Left ventricle myocardium superior (tissue), 1 donor: ENCODE data around the gene SLCO1A2. TPM values are rescaled to one million over a fixed set of nuclear protein-coding genes. Genes with fewer than 3 reads are reported as not detected.

Experiments
- ATAC-seq: fragments of 200-7000 bp; cut with Tn5 transposase; one replicate; pipeline ENCODE4 v1.9.1; 2020; ENCODE audit warnings: mild to moderate bottlenecking, moderate library complexity
- DNase-seq: peaks from one replicate; pipeline ENCODE4 v3.0.0-alpha.2; 2020
- intact Hi-C: fragments of 100-400 bp; cut with micrococcal nuclease; formaldehyde crosslinking; loops from one replicate; pipeline ENCODE4 v1.11.0; 2022
- total RNA-seq: library from RNA; stranded (reverse); fragmentation: NEBNext Ultra II Directional; extraction: Animal tissue kit (Norgen Biotek cat#: 25700); gene quantifications from one replicate; pipeline ENCODE4 v1.2.1, GENCODE V29; 2021
- donor health status: DM: no; HTN: yes; CAD: no; lungs with severe emphysema.

Gene SLCO1A2
- total RNA-seq, 1 donor from 2014 or later = not detected

DNA sequence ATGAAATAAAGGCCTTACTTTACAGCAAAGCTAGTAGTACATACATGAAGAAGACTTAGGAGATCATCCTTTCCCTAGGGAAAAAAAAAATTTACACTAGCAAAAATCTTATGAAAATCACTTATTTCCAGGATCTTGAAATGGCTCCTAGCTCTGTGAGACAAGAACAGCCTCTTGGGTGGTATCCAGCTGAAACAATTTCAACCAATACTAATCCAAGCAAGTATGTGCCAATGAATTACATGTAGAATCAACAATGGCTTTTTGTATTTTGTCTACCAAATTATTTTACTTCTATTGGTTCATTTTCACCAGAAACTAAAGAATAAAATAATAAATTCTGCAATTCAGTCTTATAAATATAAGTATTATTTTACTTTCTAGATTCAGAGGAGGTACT is 2.7 kb upstream of the SLCO1A2 start:
- DNase-seq (no peak), ATAC-seq (no peak)
- intact Hi-C loops = no loop called here

GRCh38 chr12:21336656-21337055 is 1.9 kb upstream of the SLCO1A2 start:
- intact Hi-C loops = no loop called here
- ATAC-seq (no peak), DNase-seq (no peak)

GRCh38 chr12:21330682-21331253 is 3.9 kb downstream of the SLCO1A2 start:
- ATAC-seq = no peak
- no peak for DNase-seq
- intact Hi-C loops = no loop called here

DNA sequence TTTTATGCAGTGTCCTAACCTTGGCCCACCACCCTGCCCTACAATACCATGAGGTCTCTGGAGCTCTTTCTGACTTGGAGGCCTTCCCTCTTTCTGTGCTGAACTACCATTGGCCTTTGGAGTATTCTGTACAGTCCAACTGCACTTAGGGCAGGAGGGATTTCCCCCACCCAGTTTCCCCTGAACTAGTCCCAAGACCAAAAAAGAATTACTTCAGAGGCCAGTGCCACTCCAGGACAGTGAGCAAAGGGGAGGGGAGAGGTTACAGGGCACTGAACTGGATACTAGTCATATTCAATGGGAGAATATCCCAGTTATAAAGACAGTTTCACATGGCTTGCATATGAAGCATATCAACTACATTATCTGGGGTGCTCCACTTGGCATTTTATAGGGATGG is 6.1 kb downstream of the SLCO1A2 start:
- intact Hi-C loops = no loop called here
- DNase-seq (no peak), ATAC-seq (no peak)

DNA sequence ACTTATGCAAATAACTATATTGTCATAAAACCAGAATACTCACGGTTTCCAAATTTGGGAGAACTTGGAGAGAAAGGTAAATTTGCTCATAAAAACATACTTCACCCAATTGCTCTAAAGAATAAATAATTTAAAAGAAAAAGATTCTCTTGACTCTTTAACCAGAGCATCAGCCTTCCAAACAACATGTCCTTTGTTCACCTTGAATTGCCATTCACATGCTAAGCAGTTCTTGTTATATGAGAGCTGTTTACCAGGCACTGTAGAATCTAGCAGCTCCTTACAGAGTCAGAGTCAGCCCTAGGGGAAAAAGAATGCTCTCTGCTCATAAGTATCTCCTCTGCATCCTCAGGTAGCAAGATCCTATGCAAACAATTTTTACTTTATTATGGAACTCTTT is 10.2 kb downstream of the SLCO1A2 start:
- intact Hi-C loops = no loop called here
- DNase-seq = no peak
- no peak for ATAC-seq

DNA sequence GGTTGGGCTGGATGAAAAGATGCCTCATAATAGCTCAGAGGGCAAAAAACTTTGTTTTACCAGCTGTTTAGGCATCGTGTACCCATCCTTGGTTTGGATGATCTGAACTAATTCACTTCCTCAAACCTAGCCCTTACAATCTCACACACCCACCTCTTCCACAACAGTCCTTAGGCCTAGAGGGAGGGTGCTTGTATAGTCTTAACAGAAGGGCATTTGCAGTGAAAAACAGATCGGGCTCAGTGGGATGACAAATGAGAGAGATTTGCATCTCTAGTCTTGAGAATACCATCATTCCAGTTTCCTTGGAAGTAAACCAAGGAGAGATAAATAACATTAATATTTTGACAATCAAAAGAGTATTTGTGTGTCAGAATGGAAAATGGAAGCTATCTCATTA is 11.0 kb downstream of the SLCO1A2 start:
- intact Hi-C loops = no loop called here
- ATAC-seq = no peak

DNA sequence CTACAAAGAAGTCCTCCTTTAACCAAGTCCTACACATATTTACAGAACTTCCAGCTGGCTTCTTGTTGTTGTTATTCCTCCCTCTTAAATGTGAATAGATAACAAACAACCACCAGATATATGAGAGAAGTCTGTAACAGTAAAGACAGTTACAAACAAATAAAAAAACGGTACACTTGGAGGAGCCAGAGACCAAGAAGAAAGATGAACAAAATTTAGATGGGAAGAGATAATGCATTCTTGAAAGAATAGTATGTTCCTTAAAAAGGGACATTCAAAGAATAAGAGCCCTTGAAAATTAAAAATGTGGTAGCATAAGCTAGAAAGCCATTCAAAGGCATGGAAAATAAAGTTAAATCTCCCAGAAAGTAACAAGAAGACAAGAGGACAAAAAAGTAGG is 25.9 kb downstream of the SLCO1A2 start:
- ATAC-seq (no peak), DNase-seq (no peak)
- intact Hi-C loops = no loop called here

More for the DNA sequence above, 11.0 kb downstream of the SLCO1A2 start:
- no peak for DNase-seq

DNA sequence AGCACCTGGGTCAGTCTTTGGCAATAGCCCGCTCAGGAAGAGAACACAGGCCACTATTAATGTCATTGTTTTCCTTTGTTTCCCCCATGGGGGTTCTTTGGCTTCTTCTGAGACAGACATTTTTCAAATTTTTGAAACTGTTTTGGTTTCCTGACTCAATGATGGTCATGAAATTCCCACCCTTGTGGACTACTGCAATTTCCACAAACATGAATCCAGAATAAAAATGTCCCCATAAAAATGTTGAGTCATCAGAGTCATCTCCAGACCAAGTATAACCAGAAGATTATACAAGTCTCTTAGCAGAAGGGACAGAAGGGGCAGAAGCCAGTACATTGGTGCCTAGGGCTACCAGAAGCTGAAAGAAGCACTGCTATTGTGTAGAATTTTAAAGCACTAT is 29.1 kb downstream of the SLCO1A2 start:
- no peak for DNase-seq
- intact Hi-C loops = no loop called here
- no peak for ATAC-seq

- ATAC-seq (no peak), DNase-seq (no peak)
- intact Hi-C loops = no loop called here
These were observed 34.1 kb downstream of the SLCO1A2 start for GRCh38 chr12:21300632-21301031.

DNA sequence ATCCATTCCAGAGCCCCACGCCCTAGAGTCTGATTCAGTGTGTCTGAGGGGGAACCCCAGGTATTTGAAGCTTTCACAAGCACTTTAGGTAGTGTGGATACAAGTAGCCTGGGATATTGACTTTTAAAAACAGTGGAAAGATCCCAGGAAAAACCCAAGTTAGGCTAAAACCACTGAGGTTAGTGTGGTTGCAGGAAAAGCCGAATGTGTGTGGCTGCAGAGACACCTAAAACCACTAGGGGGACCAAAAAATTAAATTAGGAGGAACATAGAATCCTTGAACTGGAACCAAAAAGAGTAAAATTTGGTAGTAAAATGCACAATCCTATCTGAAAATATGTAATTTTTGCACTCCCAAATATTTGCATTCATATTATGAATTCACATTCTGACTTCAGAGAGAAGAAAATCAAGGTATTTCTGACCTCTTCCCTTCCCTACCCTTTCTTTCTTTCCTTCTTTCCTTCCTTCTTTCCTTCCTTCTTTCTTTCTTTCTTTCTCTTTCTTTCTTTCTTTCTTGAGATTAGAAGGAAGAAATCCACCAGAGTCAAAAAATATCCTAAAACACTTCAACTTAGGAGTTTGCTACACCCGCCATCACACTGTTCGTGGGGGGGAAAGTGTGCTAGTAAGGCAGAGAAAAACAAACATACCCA is 37.8 kb downstream of the SLCO1A2 start:
- DNase-seq (no peak), ATAC-seq (no peak)
- intact Hi-C loops = no loop called here

- ATAC-seq = no peak
- intact Hi-C loops = no loop called here
These were observed 38.4 kb downstream of the SLCO1A2 start for GRCh38 chr12:21296348-21296747.

GRCh38 chr12:21294176-21294575 is 40.5 kb downstream of the SLCO1A2 start:
- DNase-seq (no peak), ATAC-seq (no peak)
- intact Hi-C loops = no loop called here

More at GRCh38 chr12:21296348-21296747, 38.4 kb downstream of the SLCO1A2 start:
- no peak for DNase-seq

DNA sequence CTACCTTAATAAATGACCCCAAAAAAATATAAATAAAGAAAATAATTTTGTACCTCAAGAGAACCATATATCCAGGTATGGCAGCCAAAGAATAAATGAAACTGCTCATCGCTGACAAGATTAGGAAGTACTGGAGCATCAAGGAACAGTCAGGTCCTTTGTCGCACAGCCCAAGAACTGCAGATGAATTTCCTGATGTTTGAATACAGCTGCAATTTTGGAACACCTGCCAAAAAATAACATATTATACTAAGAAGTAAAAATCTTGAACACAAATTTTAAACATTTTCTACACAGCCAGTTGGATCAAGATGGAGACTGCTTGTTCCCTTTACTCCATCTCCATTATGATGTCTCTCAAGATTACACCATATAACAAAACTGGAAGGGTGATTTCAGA is 42.6 kb downstream of the SLCO1A2 start:
- ATAC-seq (no peak), DNase-seq (no peak)
- intact Hi-C loops = no loop called here

DNA sequence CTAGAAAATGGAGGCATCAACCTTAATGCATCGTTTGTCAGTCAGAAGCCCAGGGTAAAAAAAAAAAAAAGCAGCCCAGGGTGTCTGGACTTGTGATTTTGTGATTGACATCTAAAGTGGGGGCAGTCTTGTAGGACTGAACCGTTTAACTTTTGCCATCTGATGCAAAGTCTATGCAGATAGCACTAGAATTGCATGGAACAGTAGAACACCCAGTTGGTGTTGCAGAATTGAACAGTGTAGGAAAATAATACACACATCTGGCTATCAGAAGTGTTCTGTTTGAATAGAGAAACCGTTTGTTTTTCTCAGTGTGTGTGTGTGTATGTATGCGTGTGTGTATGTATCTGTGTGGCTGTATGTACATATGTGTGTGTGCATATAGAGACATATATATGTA is 45.0 kb downstream of the SLCO1A2 start:
- ATAC-seq (no peak), DNase-seq (no peak)
- intact Hi-C loops = no loop called here

GRCh38 chr12:21276826-21277225 is 57.9 kb downstream of the SLCO1A2 start:
- intact Hi-C loops = no loop called here
- no peak for ATAC-seq
- no peak for DNase-seq

GRCh38 chr12:21265932-21266331 is 68.8 kb downstream of the SLCO1A2 start:
- no peak for ATAC-seq
- intact Hi-C loops = no loop called here

DNA sequence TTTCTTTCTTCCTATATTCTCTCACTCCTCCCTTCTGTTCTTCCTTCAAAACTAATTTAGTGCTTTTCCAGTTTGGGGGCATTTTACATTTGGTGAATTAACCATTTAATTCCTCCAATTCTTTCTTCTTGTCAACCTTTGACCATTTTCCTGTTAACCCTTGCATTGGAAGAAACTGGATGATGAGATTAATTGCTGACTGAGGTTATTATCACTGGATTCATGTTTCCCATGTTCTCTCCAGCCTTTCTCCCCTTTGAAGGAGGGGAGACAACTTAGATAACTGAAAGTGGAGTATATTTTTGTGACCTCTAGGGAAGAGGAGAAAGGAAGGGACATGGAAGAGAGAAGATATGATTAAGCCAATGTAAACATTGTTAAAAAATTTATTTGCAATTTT is 70.5 kb downstream of the SLCO1A2 start:
- intact Hi-C loops = no loop called here
- DNase-seq (no peak), ATAC-seq (no peak)

More at GRCh38 chr12:21265932-21266331, 68.8 kb downstream of the SLCO1A2 start:
- no peak for DNase-seq

DNA sequence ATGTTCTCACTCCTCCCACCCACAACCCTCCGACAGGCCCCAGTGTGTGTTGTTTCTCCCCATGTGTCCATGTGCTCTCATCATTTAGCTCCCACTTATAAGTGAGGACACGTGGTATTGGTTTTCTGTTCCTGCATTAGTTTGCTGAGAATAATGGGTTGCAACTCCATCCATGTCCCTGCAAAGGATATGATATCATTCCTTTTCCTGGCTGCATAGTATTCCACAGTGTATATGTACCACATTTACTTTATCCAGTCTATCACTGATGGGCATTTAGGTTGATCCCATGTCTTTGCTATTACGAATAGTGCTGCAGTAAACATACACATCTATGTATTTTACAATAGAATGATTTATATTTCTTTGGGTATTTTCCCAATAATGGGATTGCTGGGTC is 77.5 kb downstream of the SLCO1A2 start:
- intact Hi-C loops = no loop called here
- ATAC-seq = no peak
- no peak for DNase-seq

DNA sequence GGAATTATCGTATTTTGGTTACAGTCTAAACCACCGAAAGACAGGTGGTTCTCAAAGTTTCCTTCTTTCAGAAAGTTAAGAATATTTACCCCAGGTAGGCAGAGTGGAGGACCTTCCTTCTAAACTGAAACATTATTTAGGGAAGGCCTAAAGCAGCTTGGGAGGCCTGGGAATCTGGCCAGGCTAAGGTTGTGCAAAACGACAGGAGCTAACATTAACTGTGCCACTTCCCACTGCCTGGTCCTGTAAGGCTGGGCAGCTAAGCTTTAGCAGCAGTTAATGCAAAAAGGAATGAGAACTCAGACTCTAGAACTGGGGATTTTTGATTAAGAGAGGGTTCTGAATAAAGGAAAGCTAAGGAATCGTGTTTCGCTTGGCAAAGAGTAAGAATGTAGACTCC is 82.6 kb downstream of the SLCO1A2 start:
- ATAC-seq = peak; percentile 49
- peak; percentile 24 for DNase-seq
- intact Hi-C loops = no loop called here

- intact Hi-C loops = no loop called here
- no peak for ATAC-seq
- DNase-seq = no peak
These were observed 86.0 kb downstream of the SLCO1A2 start for GRCh38 chr12:21248679-21249078.

DNA sequence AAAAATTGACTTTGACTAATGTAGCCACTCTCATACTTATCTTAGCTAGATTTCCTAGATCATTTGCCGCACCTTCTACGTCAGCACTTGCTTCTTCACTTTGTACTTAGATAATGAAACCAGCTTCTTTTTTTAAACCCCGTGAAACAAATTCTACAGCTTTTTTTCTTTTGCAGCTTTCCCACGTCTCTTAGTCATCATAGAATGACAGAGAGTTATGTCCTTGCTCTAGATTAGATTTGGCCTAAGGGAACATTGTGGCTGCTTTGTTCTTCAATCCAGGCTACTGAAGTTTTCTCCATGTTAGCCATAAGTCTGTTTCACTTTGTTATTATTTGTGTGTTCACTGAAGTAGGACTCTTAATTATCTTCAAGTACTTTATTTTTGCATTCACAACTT is 94.9 kb downstream of the SLCO1A2 start:
- DNase-seq = no peak
- no peak for ATAC-seq
- intact Hi-C loops = no loop called here
